GM18951 (cell line): Measurements from ENCODE around the gene LDAH.

Source experiments
- POLR2A ChIP-seq: IDR thresholded peaks from 4 replicates; pipeline ENCODE4 v1.6.1; 2011; ENCODE audit warnings: mild to moderate bottlenecking; ENCODE audit not compliant: insufficient read length, insufficient read depth; ENCODE audit errors: extremely low read depth
- in situ Hi-C: fragments of 300-500 bp; cut with MboI; formaldehyde crosslinking; loops from one replicate; pipeline ENCODE4 v1.12.0; 2022; ENCODE audit warnings: low sequenced_read_pairs, mixed read lengths, inconsistent platforms; ENCODE audit not compliant: unreplicated experiment

Gene LDAH

DNA sequence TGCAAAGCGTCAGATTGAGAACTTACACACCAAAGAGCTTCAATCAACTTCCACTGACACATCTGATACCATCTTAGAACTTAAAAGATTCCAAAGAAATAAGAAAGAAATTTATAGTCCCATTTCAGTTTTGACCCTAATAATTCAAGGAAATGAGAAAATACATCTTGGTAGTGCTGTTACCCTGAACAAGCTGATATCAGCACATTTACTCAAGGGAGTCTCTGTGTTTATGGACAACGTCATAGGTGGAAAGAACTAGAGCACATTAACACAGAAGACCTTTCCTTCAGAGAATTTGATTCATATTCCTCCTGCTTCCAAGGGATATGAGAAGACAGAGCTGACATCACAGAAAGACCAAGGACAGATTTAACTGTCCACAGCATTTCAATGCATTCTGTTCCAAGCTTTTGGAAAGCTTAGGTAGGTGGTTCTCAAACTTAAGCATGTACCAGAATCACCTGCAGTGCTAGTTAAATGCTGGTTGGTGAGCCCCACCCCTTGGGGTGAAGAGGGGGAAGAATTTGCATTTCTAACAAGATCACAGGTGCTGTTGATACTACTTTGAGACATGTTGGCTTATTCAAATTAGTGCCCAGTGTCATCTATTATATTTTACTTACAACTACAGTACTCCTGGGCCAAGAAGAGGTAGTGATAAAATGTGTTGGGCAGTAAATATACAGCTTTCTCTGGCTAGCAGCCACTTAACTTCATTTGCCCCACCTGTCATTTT lies 59.8 kb downstream of the LDAH start:
- no peak for TF ChIP-seq POLR2A
- in situ Hi-C loops = no loop called here

DNA sequence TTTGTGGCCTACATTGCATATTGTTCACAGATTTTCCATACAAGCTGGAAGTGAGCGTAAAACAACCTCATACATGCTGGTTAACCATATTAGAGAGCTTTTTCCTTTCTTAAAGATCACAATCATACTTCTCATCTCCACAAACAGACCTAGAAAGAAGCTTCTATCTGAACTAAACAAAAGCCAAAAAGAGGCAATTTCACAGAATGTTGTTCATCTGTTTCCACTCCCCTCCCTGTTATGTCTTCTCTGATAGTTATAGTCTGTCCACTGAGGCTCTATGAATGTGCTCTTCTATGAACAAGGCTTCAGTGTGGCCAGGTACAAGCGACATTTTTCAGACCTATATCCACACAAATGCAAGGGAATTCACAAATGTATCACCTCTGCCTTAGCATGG lies 63.4 kb downstream of the LDAH start:
- in situ Hi-C loops = no loop called here
- TF ChIP-seq POLR2A = no peak

- in situ Hi-C loops = no loop called here
- TF ChIP-seq POLR2A = no peak
Observed at GRCh38 chr2:20758997-20759396, 63.9 kb downstream of the LDAH start.

DNA sequence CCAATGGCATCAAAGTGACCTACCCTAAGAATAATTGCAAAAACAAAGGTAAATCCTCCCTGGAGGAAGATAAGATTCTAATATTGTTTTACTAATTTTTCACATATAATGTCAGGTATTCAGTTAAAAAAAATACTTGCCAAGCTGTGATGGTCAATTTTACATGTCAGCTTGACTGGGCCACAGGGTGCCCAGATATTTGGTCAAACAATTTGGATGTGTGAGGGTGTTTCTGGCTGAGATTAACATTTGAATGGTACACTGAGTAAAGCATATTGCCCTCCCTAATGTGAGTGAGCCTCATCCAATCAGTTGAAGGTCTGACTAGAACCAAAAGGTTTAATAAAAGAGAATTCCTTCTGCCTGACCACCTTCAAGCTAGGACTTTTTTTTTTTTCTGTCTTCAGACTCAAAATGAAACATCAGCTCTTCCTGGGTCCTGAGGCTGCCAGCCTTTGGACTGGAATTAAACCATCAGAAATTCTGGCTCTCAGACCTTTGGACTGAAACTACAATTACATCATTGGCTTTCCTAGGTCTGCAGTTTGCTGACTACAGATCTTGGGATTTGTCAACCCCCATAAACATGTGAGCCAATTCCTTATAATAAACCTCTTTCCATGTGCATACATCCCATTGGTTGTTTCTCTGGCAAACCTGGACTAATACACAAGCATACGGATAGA lies 65.4 kb downstream of the LDAH start:
- in situ Hi-C loops = no loop called here
- TF ChIP-seq POLR2A = no peak

DNA sequence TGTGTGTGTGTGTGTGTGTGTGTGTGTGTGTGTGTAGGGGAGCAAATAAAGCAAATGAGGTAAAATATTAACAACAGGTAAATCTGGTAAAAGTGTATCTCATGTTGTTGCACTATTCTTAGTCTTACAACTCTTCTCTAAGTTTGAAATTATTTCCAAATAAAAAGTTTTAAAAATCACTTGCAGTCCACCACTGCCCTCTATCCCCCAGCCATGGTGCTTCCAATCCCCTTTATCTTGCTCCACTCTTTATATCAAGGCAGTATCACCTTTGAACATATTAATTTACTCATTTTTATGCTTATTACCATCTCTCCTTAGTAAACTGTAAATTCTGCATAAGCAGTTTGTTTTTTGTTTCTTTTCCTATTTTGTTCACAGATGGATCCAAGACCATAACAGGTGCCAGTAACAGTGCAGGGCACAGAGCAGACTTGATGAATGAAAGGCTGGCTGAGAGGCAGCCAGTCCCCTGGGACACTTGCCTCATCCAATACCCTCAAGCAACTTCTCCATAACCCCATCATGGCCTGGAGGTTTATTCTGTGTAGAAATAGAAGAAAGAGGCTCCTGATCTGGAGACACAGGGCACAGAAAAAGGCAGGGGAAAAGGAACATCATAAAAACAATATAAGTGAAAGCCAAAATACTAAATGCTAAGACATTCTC lies 67.6 kb downstream of the LDAH start:
- no peak for TF ChIP-seq POLR2A
- in situ Hi-C loops = no loop called here

GRCh38 chr2:20752293-20752692 lies 70.6 kb downstream of the LDAH start:
- in situ Hi-C loops = no loop called here
- TF ChIP-seq POLR2A = no peak

GRCh38 chr2:20747317-20747716 lies 75.6 kb downstream of the LDAH start:
- TF ChIP-seq POLR2A = no peak
- in situ Hi-C loops = no loop called here

- in situ Hi-C loops = no loop called here
- no peak for TF ChIP-seq POLR2A
Observed at GRCh38 chr2:20745924-20746555, 76.9 kb downstream of the LDAH start.

DNA sequence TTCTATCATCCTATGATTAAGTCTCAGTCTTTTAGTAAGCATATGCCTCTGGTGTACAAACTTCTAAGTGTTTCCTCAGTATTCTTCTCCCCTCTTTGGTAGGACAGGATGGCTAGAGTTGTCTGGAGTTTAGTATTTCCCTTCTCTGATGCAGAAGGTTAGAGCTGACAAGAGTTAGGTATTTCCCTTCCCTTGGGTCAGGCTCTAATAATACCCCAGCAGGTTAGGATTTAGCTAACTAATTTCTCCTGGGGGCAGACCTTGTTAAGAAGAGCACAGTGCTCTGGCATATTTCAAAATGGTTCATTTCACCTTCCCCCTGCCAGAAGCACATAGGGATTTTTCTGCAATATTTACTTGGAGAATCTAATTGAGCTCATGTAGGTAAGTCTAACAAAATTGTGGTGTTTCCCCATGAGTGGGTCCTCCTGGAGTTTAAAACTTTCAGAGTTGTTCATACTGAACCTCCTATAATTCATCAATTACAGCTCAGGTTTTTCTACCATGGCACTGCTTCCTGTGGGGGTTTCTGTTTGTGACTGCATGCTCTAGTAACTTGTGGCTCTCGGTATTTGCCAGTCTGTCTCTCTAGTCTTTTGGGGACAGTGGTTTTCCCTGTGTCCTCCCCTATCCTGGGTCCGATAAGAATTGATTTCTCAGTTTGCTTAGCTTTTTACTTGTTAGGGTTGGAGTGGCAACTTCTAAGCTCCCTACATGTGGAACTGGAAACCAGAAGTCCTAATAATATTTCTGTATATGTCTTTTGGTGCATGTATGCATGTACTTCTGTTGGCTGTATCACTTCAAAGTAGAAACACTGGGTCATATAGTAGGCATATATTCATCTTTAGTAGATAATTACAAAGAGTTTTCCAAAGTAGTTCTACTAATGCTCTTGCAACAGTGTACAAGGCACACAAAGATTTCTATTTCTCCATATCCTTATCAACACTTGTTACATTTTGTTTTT lies 78.2 kb downstream of the LDAH start:
- in situ Hi-C loops = no loop called here
- no peak for TF ChIP-seq POLR2A

GRCh38 chr2:20738772-20739171 lies 84.1 kb downstream of the LDAH start:
- no peak for TF ChIP-seq POLR2A
- in situ Hi-C loops = no loop called here

DNA sequence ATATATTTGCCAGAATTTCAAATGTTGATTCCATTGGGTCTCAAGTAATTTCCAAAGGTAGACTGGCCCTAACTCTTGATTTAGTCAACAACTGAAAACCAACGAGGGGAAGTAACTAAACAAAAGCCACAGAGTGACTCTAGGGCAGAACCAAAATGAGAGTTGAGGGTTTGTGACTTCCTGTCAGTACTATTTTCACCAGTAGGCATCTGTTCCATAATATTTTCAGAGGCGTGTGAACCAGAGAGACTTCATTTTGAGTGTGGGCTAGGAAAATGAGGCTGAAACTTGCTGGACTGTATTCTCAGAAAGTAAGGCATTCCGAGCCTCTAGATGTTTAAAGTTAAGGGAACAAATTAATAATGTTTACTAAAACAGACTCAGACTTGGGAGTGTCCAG lies 85.4 kb downstream of the LDAH start:
- TF ChIP-seq POLR2A = no peak
- in situ Hi-C loops = no loop called here

DNA sequence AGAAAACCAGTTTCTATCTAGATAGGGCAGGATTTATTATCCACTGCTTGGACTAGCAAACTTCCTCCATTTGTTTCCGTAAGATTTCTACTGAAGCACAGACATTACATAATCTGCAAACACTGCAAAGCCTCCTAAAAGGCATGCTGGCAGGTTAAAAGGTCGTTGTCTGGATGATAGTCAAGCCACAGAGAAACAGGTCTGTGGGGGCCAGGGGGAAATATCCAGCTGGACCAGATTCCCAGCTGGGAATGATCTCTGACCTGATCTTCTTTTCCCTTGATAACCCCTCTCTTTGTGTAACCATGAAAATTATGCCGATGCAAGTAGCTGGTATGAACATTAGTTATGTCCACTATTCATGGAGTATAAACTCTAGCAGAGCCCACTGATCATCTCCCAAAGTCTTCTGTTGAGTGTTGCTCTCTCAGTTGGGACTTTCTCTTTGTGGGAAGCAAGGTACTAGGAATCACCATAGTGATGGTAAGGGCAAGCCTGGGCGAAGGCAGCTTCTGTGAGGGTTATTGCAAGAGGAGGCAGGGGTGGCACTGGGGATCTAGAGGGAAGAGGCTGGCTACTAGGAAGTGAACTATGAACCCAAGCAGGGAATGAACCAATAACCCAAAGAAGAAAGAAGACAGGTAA lies 94.7 kb downstream of the LDAH start:
- in situ Hi-C loops = no loop called here
- no peak for TF ChIP-seq POLR2A
